Endothelial cell (in vitro differentiated cells): ENCODE data around the gene ZNF438. TPM values are rescaled to one million over a fixed set of nuclear protein-coding genes. Genes with fewer than 3 reads are reported as not detected.

Experiments used
- DNase-seq: peaks from one replicate; pipeline ENCODE4 v3.0.0; 2021; ENCODE audit warnings: low spot score
- H3K27ac Mint-ChIP-seq: one replicate; pipeline ENCODE4 v1.8.0; 2021; ENCODE audit warnings: mixed read lengths, inconsistent platforms; ENCODE audit not compliant: unreplicated experiment
- H3K27me3 Mint-ChIP-seq: one replicate; pipeline ENCODE4 v1.8.0; 2021; ENCODE audit warnings: mild to moderate bottlenecking, moderate library complexity, mixed read lengths, inconsistent platforms; ENCODE audit not compliant: unreplicated experiment
- H3K36me3 Mint-ChIP-seq: one replicate; pipeline ENCODE4 v1.8.0; 2021; ENCODE audit warnings: mild to moderate bottlenecking, low read depth, mixed read lengths, inconsistent platforms; ENCODE audit not compliant: unreplicated experiment
- H3K4me1 Mint-ChIP-seq: one replicate; pipeline ENCODE4 v1.8.0; 2021; ENCODE audit warnings: mild to moderate bottlenecking, mixed read lengths, inconsistent platforms; ENCODE audit not compliant: unreplicated experiment
- H3K4me3 Mint-ChIP-seq: one replicate; pipeline ENCODE4 v1.8.0; 2021; ENCODE audit warnings: mild to moderate bottlenecking, mixed read lengths, inconsistent platforms; ENCODE audit not compliant: unreplicated experiment
- H3K9me3 Mint-ChIP-seq: one replicate; pipeline ENCODE4 v1.8.0; 2021; ENCODE audit warnings: mixed read lengths, inconsistent platforms; ENCODE audit not compliant: unreplicated experiment
- CTCF ChIP-seq: fragments of 200-600 bp; sonication (generic); IDR thresholded peaks from one replicate; pipeline ENCODE4 v1.5.0; 2021; ENCODE audit warnings: antibody characterized with exemption; ENCODE audit not compliant: unreplicated experiment
- total RNA-seq: library from RNA; stranded (reverse); fragmentation: NEBNext Ultra II Directional; extraction: Animal tissue kit (Norgen Biotek cat#: 25700); gene quantifications from one replicate; pipeline ENCODE4 v1.2.1, GENCODE V29; 2021; ENCODE audit not compliant: unreplicated experiment

Gene ZNF438
- total RNA-seq, 1 donor from 2014 or later = 4.3 TPM

DNA sequence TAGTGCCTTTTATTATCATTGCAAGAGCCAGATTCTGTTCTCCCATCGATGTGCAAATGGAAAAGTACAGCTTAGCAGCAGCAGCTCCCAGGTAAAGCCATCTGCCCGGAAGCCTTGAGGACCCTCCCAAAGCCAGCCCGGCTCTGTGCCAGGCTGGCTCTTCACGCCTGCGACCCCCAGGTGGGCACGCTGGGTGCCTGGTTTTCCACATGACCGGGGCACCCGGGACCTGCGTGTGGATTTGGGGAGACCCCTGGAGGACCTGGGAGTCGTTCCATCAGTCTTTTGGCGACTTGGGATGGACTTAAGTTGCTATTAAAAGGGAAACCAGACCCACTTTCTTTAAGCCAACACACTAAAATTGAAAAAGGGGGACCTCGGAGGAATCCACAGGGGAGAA, 196.5 kb downstream of the ZNF438 start:
- no peaks in the 10 kb centered on the region for H3K9me3 Mint-ChIP-seq
- peaks cover 3% of the 10 kb centered on the region for H3K27me3 Mint-ChIP-seq
- no peak for DNase-seq
- no peaks in the 10 kb centered on the region for H3K36me3 Mint-ChIP-seq
- peaks cover 14% of the 10 kb centered on the region for H3K4me1 Mint-ChIP-seq
- H3K27ac Mint-ChIP-seq = no peak overlapping the region
- no peak for TF ChIP-seq CTCF
- no peak overlapping the region for H3K4me3 Mint-ChIP-seq

- no peaks in the 10 kb centered on the region for H3K9me3 Mint-ChIP-seq
- H3K27me3 Mint-ChIP-seq = peaks cover 5% of the 10 kb centered on the region
These were observed 197.0 kb downstream of the ZNF438 start for GRCh38 chr10:30834651-30835050.

GRCh38 chr10:30834153-30834552, 197.5 kb downstream of the ZNF438 start:
- no peak for TF ChIP-seq CTCF
- Mint-ChIP-seq H3K27ac (no peak overlapping the region), H3K36me3 (no peaks in the 10 kb centered on the region), H3K4me1 (peaks cover 14% of the 10 kb centered on the region), H3K27me3 (peaks cover 5% of the 10 kb centered on the region), H3K4me3 (no peak overlapping the region), H3K9me3 (no peaks in the 10 kb centered on the region)
- no peak for DNase-seq

More at GRCh38 chr10:30834651-30835050, 197.0 kb downstream of the ZNF438 start:
- DNase-seq = no peak
- Mint-ChIP-seq H3K27ac (no peak overlapping the region), H3K4me3 (no peak overlapping the region), H3K36me3 (no peaks in the 10 kb centered on the region), H3K4me1 (peaks cover 14% of the 10 kb centered on the region)
- no peak for TF ChIP-seq CTCF

DNA sequence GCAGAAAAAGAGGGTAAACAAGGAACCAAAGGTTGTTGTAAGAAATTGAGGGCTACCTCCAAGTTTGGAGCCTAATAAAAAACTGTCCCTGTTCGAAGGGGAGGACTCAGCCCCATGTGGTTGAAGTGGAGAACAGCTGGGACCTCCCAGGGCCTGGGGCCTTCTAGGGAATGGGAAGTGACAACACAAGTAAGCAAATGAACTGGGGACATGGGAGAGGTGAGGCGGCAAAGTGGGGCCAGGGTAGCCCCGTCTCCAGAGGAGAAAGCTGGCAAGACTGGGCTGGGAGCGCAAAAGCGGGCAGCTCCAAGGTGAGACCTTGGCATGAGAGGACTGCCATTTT, 198.1 kb downstream of the ZNF438 start:
- H3K9me3 Mint-ChIP-seq = no peaks in the 10 kb centered on the region
- DNase-seq = no peak
- TF ChIP-seq CTCF = peak; percentile 18
- no peak overlapping the region for H3K4me3 Mint-ChIP-seq
- no peak overlapping the region for H3K27ac Mint-ChIP-seq
- H3K27me3 Mint-ChIP-seq = peaks cover 5% of the 10 kb centered on the region
- H3K36me3 Mint-ChIP-seq = no peaks in the 10 kb centered on the region
- H3K4me1 Mint-ChIP-seq = peaks cover 14% of the 10 kb centered on the region

GRCh38 chr10:30832749-30833627, 198.7 kb downstream of the ZNF438 start:
- no peak for TF ChIP-seq CTCF
- Mint-ChIP-seq H3K4me3 (no peak overlapping the region), H3K4me1 (peaks cover 14% of the 10 kb centered on the region), H3K9me3 (no peaks in the 10 kb centered on the region), H3K36me3 (no peaks in the 10 kb centered on the region), H3K27ac (no peak overlapping the region), H3K27me3 (peaks cover 4% of the 10 kb centered on the region)
- no peak for DNase-seq
